RWPE2 (cell line): ENCODE data around the gene SOCS2.
A peak's percentile ranks its signal among the peaks of the same experiment; 100 is the strongest.

Source experiments
- ATAC-seq: fragments of 200-7000 bp; cut with Tn5 transposase; 3 replicates; pipeline ENCODE4 v1.9.1; 2021; ENCODE audit warnings: low read depth
- DNase-seq: peaks from one replicate; pipeline ENCODE4 v3.0.0-alpha.2; 2020; ENCODE audit warnings: low spot score
- H3K27ac ChIP-seq: fragments of 450-650 bp; 2 replicates; pipeline ENCODE4 v1.5.1; 2017; ENCODE audit warnings: mild to moderate bottlenecking; ENCODE audit not compliant: poor library complexity, severe bottlenecking
- H3K27me3 ChIP-seq: fragments of 250-450 bp; sonication (Bioruptor Pico); 2 replicates; pipeline ENCODE4 v1.5.1; 2021; ENCODE audit warnings: mild to moderate bottlenecking, moderate library complexity; ENCODE audit not compliant: insufficient read depth, poor library complexity, severe bottlenecking
- H3K36me3 ChIP-seq: fragments of 250-450 bp; sonication (Bioruptor Pico); 2 replicates; pipeline ENCODE4 v1.5.1; 2020; ENCODE audit warnings: low read depth, mild to moderate bottlenecking, moderate library complexity
- H3K4me1 ChIP-seq: fragments of 250-450 bp; sonication (Bioruptor Pico); 2 replicates; pipeline ENCODE4 v1.5.1; 2021; ENCODE audit warnings: mild to moderate bottlenecking, moderate library complexity; ENCODE audit not compliant: insufficient read depth, poor library complexity, severe bottlenecking
- H3K4me3 ChIP-seq: fragments of 250-450 bp; sonication (Bioruptor Pico); 2 replicates; pipeline ENCODE4 v1.5.1; 2021; ENCODE audit warnings: mild to moderate bottlenecking, moderate library complexity; ENCODE audit not compliant: severe bottlenecking
- H3K9me3 ChIP-seq: fragments of 250-450 bp; sonication (Bioruptor Pico); 2 replicates; pipeline ENCODE4 v1.5.1; 2021; ENCODE audit warnings: mild to moderate bottlenecking, moderate library complexity; ENCODE audit not compliant: severe bottlenecking
- TF ChIP-seq, protein P1 (sequence below): fragments of 450-650 bp; IDR thresholded peaks from one replicate; pipeline ENCODE4 v1.5.1; 2017; ENCODE audit warnings: mild to moderate bottlenecking, moderate library complexity; ENCODE audit not compliant: poor library complexity, severe bottlenecking

Gene SOCS2

GRCh38 chr12:93626160-93626559 lies 53.7 kb downstream of the SOCS2 start:
- no peak overlapping the region for H3K4me3 ChIP-seq
- DNase-seq (no peak), ATAC-seq (no peak)
- peak overlapping the region; percentile 86 for H3K27ac ChIP-seq
- H3K9me3 ChIP-seq: no peaks in the 10 kb centered on the region
- no peaks in the 10 kb centered on the region for H3K27me3 ChIP-seq
- TF ChIP-seq, protein P1, sequence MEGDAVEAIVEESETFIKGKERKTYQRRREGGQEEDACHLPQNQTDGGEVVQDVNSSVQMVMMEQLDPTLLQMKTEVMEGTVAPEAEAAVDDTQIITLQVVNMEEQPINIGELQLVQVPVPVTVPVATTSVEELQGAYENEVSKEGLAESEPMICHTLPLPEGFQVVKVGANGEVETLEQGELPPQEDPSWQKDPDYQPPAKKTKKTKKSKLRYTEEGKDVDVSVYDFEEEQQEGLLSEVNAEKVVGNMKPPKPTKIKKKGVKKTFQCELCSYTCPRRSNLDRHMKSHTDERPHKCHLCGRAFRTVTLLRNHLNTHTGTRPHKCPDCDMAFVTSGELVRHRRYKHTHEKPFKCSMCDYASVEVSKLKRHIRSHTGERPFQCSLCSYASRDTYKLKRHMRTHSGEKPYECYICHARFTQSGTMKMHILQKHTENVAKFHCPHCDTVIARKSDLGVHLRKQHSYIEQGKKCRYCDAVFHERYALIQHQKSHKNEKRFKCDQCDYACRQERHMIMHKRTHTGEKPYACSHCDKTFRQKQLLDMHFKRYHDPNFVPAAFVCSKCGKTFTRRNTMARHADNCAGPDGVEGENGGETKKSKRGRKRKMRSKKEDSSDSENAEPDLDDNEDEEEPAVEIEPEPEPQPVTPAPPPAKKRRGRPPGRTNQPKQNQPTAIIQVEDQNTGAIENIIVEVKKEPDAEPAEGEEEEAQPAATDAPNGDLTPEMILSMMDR: no peak
- peaks cover 20% of the 10 kb centered on the region for H3K4me1 ChIP-seq
- H3K36me3 ChIP-seq: no peaks in the 10 kb centered on the region
